Measurements from ENCODE around the gene MYLK3.
"Not testable (repeated sequence)": the region's sequence is repeated elsewhere in the genome, so short reads cannot be mapped to it uniquely, and the experiment has no call there.

Gene MYLK3

DNA sequence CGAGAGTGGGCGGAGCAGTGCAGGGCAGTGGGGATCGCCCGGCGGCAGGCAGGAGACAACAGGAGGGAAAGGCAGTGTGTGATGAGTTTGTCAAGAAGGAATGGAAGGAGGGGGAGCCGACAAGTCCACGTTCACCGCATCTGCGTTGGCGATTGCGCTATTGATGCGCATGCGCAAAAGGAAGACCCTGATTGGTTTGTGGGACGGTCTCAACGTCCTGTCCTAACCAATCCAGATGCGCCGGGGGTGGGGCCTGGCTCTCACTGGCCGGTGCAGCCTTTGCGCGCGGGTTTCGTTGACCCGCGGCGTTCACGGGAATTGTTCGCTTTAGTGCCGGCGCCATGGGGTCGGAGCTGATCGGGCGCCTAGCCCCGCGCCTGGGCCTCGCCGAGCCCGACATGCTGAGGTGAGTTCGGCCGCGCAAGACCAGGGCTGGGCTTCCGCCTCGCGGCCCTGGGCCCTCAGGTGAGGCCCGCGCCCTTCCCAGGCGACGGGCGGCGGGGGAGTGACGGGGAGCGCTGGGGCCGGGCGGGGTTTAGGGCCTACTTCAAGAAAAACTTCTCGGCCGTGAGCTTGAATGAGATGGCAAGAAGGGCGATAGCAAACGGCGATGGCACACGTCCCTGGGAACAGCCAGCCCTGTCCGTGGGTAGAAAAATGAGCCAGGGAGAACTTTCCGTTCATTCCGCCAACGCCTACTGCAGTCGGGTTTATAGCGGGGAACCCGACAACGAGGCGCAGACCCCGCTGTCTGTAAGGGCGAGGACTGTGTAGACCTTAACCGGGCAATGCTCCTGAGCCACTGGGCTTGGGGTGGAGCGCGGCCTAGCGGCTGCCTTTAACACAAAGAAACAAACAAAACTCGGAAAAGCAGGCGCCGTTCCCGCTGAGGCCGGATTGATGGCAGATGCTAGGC lies 58.5 kb downstream of the MYLK3 start, which contains the start of gene ORC6:
Gene ORC6, plus strand, starts transcription at position 295 of the 916 bp plus-strand sequence. Its CDS starts 47 bp downstream, at position 342.
- peak; percentile 98 for DNase-seq

DNA sequence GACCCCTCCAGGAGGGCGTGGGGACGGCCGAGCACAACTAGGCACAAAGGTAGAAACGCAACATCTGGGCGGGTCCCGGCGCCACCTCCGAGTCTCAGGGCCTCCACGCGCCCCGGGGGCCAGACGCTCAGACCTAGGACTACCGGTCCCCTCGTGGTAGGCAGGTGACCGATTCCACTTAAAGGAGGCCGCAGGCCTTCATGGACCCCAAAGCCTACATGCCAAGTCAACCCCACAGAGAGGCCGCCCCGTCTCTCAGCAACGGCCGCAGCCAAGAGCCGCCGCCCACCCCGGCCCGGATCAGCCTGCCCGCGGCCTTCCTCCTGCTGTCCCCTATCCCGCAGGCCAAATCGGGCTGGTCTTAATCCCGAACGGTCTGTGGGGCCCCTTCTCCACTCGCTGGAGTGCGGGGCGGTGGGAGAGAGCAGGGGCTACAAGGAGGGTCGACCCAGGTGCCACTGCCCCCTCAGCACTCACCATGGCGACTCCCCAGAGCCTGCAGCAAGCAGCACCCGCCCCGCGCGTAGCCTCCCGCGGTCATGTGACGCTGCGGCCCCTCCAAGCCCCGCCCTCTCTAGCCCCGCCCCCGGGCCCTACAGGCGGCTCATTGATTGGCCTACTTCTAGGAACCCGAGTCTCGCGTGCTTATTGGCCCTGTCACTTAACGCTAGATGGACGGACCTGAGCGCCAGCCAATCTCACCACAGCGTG lies 59.3 kb downstream of the MYLK3 start, which contains the start of gene VPS35:
Gene VPS35, minus strand, starts transcription at position 525 of the 711 bp plus-strand sequence. Its CDS starts 45 bp downstream, at position 480.
- peak; percentile 100 for DNase-seq

DNA sequence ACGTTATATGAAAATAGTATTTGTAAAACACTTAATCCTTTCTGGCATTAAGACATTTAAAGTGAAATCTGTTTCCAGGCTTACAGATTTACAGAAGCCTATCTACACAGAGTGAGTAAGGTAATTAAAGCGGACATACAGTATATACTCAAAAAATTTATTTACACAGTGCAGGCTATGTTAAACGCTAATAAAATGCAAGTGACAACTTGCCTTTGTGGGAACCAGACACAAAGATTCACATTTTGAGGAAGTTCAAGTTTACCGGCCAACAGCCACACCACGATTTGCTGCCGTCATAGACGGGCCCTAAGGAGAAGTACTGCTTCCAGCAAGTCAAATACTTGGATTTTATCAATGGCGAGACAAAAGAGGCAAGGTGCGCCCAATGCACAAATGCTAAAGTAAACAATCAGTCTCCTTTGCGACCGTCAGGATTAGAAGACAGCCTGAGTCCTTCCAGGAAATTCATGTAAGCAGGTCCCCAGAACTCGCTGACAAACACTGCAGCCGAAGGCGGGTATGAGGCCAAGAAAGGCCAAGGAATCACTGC lies 60.0 kb downstream of the MYLK3 start:
- DNase-seq, result peak; percentile 87

DNA sequence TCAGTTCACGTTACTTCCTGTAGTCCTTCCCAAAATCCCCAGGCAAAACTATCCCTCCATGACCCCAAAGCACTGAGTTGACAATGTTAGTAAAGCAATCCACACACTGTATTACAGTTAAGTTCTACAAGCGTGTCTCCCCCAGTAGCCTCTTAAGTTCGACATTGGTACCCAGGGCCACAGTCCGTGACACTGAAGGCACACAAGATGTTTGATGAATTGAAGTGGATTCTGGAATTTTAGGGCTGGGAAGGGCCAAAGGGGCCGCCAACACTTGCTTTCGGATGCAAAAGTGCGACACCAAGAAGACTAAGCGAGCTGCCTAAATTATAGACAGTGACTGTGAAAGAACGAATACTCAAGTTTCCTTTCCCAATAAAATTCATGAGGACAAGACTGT lies 60.7 kb downstream of the MYLK3 start:
- no peak for DNase-seq

DNA sequence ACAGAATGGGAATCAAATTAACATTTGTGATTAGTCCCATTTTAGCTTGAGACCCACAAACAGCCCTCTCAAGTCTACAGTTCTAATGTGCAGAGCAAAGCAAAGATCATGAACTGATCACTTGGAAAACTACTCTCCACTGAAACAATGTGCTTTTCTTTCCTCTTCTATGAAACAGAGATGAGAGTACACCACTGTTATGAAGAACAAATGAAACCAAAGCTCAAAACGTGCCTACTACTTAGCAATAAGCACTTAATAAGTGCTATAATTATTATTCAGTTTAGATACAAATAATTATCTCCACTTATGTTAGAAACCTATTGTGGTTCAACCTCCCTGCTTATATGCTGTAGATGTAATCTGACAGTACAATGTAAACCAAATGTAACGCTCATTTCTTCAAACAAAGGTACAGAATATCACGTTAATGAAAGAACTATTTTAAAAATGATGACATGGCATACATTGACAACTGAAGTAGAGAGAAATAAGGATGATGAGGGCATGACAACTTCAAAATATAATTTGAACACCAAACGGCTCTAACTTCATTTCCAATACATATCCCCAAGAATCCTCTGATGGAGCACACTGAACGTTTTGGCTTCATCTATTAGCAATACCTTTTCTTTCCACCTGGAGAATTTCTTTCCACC lies 61.2 kb downstream of the MYLK3 start:
- DNase-seq, result no peak

DNA sequence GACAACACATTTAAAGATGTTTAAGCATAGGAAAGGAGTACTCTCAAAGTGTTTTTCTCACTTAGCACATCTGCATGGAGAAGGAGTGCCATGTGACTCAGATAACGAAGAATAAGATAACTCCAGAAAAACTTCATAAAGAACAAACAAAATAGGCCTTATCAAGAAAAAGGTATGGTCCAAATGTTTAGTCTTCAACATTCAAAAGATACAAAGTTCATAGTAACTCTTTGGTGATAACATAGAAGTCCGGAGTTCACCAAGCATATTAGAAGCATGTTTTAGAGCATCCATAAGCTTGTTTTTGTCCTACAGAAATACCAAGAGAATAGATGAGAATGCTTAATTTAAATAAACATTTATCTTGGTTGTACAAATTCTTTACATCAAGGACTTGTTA lies 66.3 kb downstream of the MYLK3 start:
- DNase-seq, result not testable (repeated sequence)

DNA sequence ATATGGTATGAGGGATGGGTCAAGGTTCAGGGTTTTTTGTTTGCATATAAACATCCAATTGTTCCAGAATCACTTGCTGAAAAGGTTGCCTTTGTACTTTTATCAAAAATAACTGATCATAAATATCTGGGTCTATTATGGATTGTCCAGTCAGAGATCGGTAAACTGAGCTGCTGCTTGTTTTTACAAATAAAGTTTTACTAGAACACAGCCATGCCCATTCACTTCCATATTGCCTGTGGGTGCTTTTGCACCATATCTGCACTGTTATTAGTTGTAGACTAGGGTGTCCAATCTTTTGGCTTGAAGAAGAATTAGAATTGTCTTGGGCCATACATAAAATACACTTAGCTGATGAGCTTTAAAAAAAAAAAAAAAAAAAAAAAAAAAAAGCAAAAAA lies 70.2 kb downstream of the MYLK3 start:
- DNase-seq, result not testable (repeated sequence)

DNA sequence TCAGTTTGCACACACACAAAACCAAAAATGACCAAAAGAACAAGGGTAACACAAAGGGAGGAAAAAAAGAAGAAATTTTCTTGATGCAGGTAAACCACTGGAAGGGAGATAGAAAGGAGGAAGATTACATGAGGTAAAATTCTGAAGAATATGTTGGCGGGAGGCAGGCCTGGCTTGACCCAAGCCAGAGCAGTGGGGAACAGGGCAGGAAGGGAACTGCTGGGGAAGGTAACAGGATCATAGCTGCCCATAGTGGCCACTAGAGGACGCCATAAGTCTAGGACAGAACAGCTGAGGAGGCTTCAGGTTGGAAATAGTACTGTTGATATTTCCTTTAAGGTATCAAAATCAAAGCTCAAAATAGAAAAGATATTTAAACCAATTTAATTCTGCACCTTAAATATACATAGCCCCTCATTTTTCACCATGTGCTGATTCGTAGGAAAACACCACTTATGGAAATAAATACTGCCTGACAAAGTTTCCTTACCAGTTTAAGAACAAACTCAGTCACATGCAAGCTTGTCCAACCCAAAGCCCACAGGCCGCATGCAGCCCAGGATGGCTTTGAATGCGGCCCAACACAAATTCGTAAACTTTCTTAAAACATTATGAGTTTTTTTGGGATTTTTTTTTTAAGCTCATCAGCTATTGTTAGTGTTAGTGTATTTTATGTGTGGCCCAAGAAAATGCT lies 74.7 kb downstream of the MYLK3 start:
- peak; percentile 69 for DNase-seq

DNA sequence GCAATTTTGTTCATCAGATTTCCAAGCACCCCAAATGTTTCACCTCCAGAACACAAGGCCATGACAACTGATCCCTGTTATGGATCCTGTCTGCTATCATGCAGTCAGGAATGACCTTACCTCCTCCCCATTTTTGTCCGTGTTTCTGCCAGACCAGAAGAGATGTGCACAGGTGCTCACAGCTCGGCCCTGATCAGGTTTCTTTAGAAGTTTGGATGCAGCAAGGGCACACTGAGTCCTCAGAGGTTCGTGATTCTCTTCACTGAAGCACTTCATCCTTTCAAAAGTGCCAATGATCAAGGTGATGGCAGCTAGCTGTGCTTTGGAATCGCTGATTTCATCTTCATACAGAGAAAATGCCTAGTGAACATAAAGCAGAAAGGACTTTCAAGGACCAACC lies 86.0 kb downstream of the MYLK3 start:
- DNase-seq, result no peak

DNA sequence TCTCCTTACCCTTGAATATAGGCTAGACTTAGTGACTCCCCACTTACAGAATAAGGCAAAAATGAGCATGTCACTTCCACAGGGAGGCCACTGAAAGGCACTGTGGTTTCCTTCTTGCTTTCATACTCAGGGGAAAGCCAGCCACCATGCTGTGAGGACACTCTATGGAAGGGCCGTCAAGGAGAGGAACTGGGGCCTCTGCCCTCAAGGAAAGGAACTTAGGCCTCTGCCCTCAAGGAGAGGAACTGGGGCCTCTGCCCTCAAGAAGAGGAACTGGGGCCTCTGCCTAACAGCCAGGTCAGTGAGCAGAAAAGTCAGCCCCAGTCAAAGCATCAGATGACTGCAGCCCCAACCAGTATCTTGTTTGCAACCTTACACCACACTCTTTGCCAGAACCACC lies 89.2 kb downstream of the MYLK3 start:
- peak; percentile 94 for DNase-seq

Measured in inflammatory macrophage treated with lipopolysaccharide for 4 hours (primary cell).